GM12872 (cell line): ENCODE data around the gene DCLK2.

Experiments used
- TF ChIP-seq, protein P1 (sequence below): IDR thresholded peaks from 3 replicates; pipeline ENCODE4 v1.5.1; 2011; ENCODE audit warnings: low read depth, mild to moderate bottlenecking, low read length, moderate library complexity; ENCODE audit not compliant: insufficient read depth

DCLK2 gene

GRCh38 chr4:150130933-150131332, 52.7 kb downstream of the DCLK2 start:
- TF ChIP-seq, protein P1, sequence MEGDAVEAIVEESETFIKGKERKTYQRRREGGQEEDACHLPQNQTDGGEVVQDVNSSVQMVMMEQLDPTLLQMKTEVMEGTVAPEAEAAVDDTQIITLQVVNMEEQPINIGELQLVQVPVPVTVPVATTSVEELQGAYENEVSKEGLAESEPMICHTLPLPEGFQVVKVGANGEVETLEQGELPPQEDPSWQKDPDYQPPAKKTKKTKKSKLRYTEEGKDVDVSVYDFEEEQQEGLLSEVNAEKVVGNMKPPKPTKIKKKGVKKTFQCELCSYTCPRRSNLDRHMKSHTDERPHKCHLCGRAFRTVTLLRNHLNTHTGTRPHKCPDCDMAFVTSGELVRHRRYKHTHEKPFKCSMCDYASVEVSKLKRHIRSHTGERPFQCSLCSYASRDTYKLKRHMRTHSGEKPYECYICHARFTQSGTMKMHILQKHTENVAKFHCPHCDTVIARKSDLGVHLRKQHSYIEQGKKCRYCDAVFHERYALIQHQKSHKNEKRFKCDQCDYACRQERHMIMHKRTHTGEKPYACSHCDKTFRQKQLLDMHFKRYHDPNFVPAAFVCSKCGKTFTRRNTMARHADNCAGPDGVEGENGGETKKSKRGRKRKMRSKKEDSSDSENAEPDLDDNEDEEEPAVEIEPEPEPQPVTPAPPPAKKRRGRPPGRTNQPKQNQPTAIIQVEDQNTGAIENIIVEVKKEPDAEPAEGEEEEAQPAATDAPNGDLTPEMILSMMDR: no peak

GRCh38 chr4:150131581-150132228, 53.5 kb downstream of the DCLK2 start:
- TF ChIP-seq, protein P1: no peak

- TF ChIP-seq, protein P1: no peak
Measured at GRCh38 chr4:150133605-150134004, 55.4 kb downstream of the DCLK2 start.

- TF ChIP-seq, protein P1: no peak
Measured at GRCh38 chr4:150135134-150135772, 57.0 kb downstream of the DCLK2 start.

DNA sequence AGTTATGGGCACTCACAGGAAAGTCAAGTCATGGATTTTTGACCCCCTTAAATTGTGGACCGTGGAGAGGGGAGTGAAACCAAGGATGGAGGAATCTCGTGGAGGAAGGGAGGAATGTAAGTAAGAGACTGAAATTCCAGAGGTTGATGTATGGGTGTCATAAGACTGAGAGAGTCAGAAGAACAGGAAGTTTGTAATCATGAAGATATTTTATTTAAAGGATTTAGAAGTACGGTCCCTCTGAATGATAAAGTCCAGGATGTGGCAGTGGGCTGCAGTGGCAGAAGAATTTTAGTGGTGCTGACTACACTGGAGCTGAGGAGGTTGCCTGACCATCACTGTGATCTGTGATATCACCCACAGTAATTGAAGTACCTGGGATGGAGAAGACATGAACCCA, 57.8 kb downstream of the DCLK2 start:
- TF ChIP-seq, protein P1: no peak

DNA sequence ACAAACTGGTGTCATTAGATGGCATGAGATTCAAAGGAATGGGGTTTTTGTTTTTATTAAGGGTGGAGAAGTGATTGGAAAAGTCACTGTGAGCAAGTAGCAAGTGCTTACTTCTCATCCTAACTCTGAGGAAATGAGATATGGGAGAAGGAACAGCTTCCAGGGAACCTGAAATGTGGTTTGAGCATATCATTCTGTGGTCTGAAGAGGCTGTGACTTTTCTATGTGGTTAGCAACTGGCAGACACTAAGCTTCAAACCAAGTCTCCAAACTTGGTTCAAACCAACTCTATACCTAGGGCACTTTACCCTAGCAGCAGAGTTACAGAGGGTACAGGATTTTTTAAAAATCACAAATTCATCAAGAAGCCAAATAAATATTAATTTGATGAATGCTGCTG, 58.2 kb downstream of the DCLK2 start:
- TF ChIP-seq, protein P1: no peak

DNA sequence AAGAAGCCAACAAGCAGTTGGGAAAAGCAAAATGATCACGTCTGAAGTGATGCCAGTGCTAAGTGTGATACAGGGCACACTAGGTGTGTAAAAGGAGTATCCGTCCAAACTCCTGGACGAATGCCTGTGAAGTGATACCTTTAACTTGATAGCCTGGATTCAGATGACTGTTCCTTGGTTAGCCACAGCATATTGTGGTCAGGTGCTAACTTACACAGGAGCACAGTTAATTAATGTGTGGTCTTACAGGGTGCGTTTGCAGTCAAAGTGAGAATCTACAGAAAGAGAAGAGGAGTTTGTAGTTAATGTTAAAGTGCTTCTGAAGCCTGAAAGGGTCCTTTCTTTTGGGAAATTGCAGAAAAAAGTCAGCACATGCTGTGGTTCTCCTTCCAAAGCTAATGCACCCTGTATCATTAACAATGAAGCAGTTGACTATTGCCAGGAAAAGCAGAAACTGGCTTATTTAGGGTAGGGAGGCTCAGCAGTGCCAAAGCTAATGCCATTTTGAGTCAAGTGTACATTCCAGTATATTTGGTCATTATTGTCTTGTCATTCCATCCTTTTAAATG, 61.1 kb downstream of the DCLK2 start:
- TF ChIP-seq, protein P1: no peak
